Stimulated activated CD8-positive, alpha-beta memory T cell treated with anti-CD3 and anti-CD28 coated beads, Interleukin-15, amount 100 ng/mL, for 24 hours (primary cell): ENCODE measurements around the gene MEIS3.

Experiments
- DNase-seq: peaks from one replicate; pipeline ENCODE4 v3.0.0-alpha.2; 2020; ENCODE audit warnings: low read depth

MEIS3 gene

DNA sequence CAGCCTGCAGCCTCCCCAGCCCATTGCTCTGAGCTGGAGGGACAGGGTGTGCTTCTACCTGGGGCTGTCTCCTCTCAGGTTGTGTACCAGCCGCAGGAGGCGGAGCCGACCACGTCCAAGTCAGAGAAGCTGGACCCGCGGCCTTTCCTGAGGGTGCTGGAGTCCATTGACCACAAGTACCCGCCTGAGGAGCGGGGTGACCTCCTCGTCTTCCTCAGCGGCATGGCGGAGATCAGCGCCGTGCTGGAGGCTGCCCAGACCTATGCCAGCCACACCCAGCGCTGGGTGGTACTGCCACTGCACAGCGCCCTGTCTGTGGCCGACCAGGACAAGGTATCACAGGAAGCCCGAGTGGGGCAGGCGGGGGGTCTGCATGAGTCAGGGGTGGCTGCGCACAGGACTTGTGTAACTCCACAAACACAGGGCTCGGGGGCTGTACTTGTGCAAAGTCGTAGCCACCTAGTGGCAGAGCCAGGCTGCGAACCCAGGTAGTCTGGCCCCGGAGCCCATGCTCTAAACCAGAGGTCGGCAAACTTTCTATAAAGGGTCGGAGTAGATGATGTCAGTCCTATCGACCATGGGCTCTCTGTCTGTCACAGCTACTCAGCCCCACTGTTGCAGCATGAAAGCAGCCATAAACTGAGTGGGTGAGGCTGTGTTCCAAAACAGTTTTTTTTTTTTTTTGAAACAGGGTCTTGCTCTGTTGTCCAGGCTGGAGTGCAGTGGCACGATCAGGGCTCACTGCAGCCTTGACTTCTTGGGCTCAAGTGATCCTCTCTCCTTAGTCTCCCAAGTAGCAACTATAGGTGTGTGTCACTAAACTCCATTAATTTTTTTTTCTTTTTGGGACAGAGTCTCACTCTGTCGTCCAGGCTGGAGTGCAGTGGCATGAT is 61.3 kb downstream of the MEIS3 start:
- DNase-seq, result no peak

DNA sequence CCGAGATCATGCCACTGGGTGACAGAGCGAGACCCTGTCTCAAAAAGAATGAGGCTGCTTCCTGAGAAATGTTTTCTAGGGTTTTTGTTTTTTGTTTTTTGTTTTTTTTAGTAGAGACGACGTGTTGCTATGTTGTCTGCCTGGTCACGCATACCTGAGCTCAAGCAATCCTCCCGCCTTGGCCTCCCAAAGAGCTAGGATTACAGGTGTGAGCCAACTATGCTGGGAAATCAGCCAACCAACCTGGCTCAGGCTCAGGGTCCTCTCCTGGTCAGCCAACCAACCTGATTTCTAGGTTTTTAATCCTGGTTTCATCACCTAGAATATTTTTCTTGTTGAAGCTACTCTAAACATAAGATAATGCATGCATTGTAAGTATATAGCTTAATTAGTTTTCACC is 62.4 kb downstream of the MEIS3 start:
- no peak for DNase-seq

DNA sequence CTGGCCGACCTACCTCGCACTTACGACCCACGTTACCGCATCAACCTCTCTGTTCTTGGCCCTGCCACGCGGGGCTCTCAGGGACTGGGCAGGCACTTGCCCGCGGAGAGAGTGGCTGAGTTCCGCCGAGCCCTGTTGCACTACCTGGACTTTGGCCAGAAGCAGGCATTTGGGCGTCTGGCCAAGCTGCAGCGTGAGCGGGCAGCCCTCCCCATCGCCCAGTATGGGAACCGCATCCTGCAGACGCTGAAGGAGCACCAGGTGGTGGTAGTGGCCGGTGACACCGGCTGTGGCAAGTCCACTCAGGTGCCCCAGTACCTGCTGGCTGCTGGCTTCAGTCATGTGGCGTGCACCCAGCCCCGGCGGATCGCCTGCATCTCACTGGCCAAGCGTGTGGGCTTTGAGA is 66.0 kb downstream of the MEIS3 start:
- no peak for DNase-seq
